Measurements from ENCODE around the gene KIF17.

Gene KIF17

GRCh38 chr1:20645414-20645813 is 72.4 kb downstream of the KIF17 start:
- Histone ChIP-seq H3K4me3 (ENCODE audit: low read depth in 1 of 2, low read length in 2 of 2) (no peak overlapping the region), H3K27ac (ENCODE audit: low read depth, low read length) (no peak overlapping the region), H3K36me3 (ENCODE audit: control insufficient read depth in 1 of 2, insufficient read depth in 2 of 2, low read length in 2 of 2) (peaks cover 42 to 59% of the 10 kb centered on the region in 2 donors), H3K9ac (ENCODE audit: low read depth in 1 of 2, low read length in 2 of 2) (no peak overlapping the region), H3K27me3 (ENCODE audit: control insufficient read depth in 1 of 2, insufficient read depth in 2 of 2, low read length in 2 of 2) (no peaks in the 10 kb centered on the region), H3K9me3 (ENCODE audit: control insufficient read depth in 1 of 2, low read length in 2 of 2) (no peaks in the 10 kb centered on the region), H3K4me1 (ENCODE audit: control insufficient read depth in 1 of 2, insufficient read depth in 2 of 2, low read length in 2 of 2) (no peaks in the 10 kb centered on the region)

GRCh38 chr1:20644416-20644815 is 73.4 kb downstream of the KIF17 start:
- Histone ChIP-seq H3K27ac (ENCODE audit: low read depth, low read length) (no peak overlapping the region), H3K9me3 (ENCODE audit: control insufficient read depth in 1 of 2, low read length in 2 of 2) (no peaks in the 10 kb centered on the region), H3K9ac (ENCODE audit: low read depth in 1 of 2, low read length in 2 of 2) (no peak overlapping the region), H3K27me3 (ENCODE audit: control insufficient read depth in 1 of 2, insufficient read depth in 2 of 2, low read length in 2 of 2) (no peaks in the 10 kb centered on the region), H3K4me3 (ENCODE audit: low read depth in 1 of 2, low read length in 2 of 2) (no peak overlapping the region), H3K4me1 (ENCODE audit: control insufficient read depth in 1 of 2, insufficient read depth in 2 of 2, low read length in 2 of 2) (no peaks in the 10 kb centered on the region), H3K36me3 (ENCODE audit: control insufficient read depth in 1 of 2, insufficient read depth in 2 of 2, low read length in 2 of 2) (peaks cover 36 to 56% of the 10 kb centered on the region in 2 donors)

GRCh38 chr1:20643080-20643479 is 74.7 kb downstream of the KIF17 start:
- no peak overlapping the region for H3K4me3 ChIP-seq (ENCODE audit: low read depth in 1 of 2, low read length in 2 of 2)
- H3K27ac ChIP-seq (ENCODE audit: low read depth, low read length), result no peak overlapping the region
- no peaks in the 10 kb centered on the region for H3K4me1 ChIP-seq (ENCODE audit: control insufficient read depth in 1 of 2, insufficient read depth in 2 of 2, low read length in 2 of 2)
- peaks cover 32 to 55% of the 10 kb centered on the region in 2 donors for H3K36me3 ChIP-seq (ENCODE audit: control insufficient read depth in 1 of 2, insufficient read depth in 2 of 2, low read length in 2 of 2)
- no peaks in the 10 kb centered on the region for H3K27me3 ChIP-seq (ENCODE audit: control insufficient read depth in 1 of 2, insufficient read depth in 2 of 2, low read length in 2 of 2)
- H3K9me3 ChIP-seq (ENCODE audit: control insufficient read depth in 1 of 2, low read length in 2 of 2), result no peaks in the 10 kb centered on the region
- no peak overlapping the region for H3K9ac ChIP-seq (ENCODE audit: low read depth in 1 of 2, low read length in 2 of 2)

- Histone ChIP-seq H3K27me3 (ENCODE audit: control insufficient read depth in 1 of 2, insufficient read depth in 2 of 2, low read length in 2 of 2) (no peaks in the 10 kb centered on the region), H3K36me3 (ENCODE audit: control insufficient read depth in 1 of 2, insufficient read depth in 2 of 2, low read length in 2 of 2) (peaks cover 31 to 59% of the 10 kb centered on the region in 2 donors), H3K27ac (ENCODE audit: low read depth, low read length) (no peak overlapping the region), H3K4me3 (ENCODE audit: low read depth in 1 of 2, low read length in 2 of 2) (no peak overlapping the region), H3K4me1 (ENCODE audit: control insufficient read depth in 1 of 2, insufficient read depth in 2 of 2, low read length in 2 of 2) (no peaks in the 10 kb centered on the region), H3K9ac (ENCODE audit: low read depth in 1 of 2, low read length in 2 of 2) (no peak overlapping the region), H3K9me3 (ENCODE audit: control insufficient read depth in 1 of 2, low read length in 2 of 2) (no peaks in the 10 kb centered on the region)
Measured at GRCh38 chr1:20641975-20642374, 75.8 kb downstream of the KIF17 start.

GRCh38 chr1:20640183-20640597 is 77.6 kb downstream of the KIF17 start:
- H3K36me3 ChIP-seq (ENCODE audit: control insufficient read depth in 1 of 2, insufficient read depth in 2 of 2, low read length in 2 of 2), result peaks cover 27 to 55% of the 10 kb centered on the region in 2 donors
- no peak overlapping the region for H3K4me3 ChIP-seq (ENCODE audit: low read depth in 1 of 2, low read length in 2 of 2)
- H3K27me3 ChIP-seq (ENCODE audit: control insufficient read depth in 1 of 2, insufficient read depth in 2 of 2, low read length in 2 of 2), result no peaks in the 10 kb centered on the region
- no peak overlapping the region for H3K9ac ChIP-seq (ENCODE audit: low read depth in 1 of 2, low read length in 2 of 2)
- H3K4me1 ChIP-seq (ENCODE audit: control insufficient read depth in 1 of 2, insufficient read depth in 2 of 2, low read length in 2 of 2), result no peaks in the 10 kb centered on the region
- H3K27ac ChIP-seq (ENCODE audit: low read depth, low read length), result no peak overlapping the region
- no peaks in the 10 kb centered on the region for H3K9me3 ChIP-seq (ENCODE audit: control insufficient read depth in 1 of 2, low read length in 2 of 2)

GRCh38 chr1:20636785-20637347 is 80.9 kb downstream of the KIF17 start:
- Histone ChIP-seq H3K27me3 (ENCODE audit: control insufficient read depth in 1 of 2, insufficient read depth in 2 of 2, low read length in 2 of 2) (no peaks in the 10 kb centered on the region), H3K9ac (ENCODE audit: low read depth in 1 of 2, low read length in 2 of 2) (no peak overlapping the region), H3K9me3 (ENCODE audit: control insufficient read depth in 1 of 2, low read length in 2 of 2) (no peaks in the 10 kb centered on the region), H3K4me3 (ENCODE audit: low read depth in 1 of 2, low read length in 2 of 2) (no peak overlapping the region), H3K27ac (ENCODE audit: low read depth, low read length) (no peak overlapping the region), H3K4me1 (ENCODE audit: control insufficient read depth in 1 of 2, insufficient read depth in 2 of 2, low read length in 2 of 2) (peaks cover 16 to 18% of the 10 kb centered on the region in 2 donors), H3K36me3 (ENCODE audit: control insufficient read depth in 1 of 2, insufficient read depth in 2 of 2, low read length in 2 of 2) (peaks cover 12 to 34% of the 10 kb centered on the region in 2 donors)

- Histone ChIP-seq H3K9me3 (ENCODE audit: control insufficient read depth in 1 of 2, low read length in 2 of 2) (no peaks in the 10 kb centered on the region), H3K9ac (ENCODE audit: low read depth in 1 of 2, low read length in 2 of 2) (peak overlapping the region; percentile 50 to 76), H3K27ac (ENCODE audit: low read depth, low read length) (no peak overlapping the region)
Measured at GRCh38 chr1:20634594-20635084, 83.2 kb downstream of the KIF17 start.

GRCh38 chr1:20634065-20634593 is 83.7 kb downstream of the KIF17 start:
- Histone ChIP-seq H3K27ac (ENCODE audit: low read depth, low read length) (no peak overlapping the region), H3K27me3 (ENCODE audit: control insufficient read depth in 1 of 2, insufficient read depth in 2 of 2, low read length in 2 of 2) (no peaks in the 10 kb centered on the region), H3K4me1 (ENCODE audit: control insufficient read depth in 1 of 2, insufficient read depth in 2 of 2, low read length in 2 of 2) (peaks cover 16 to 18% of the 10 kb centered on the region in 2 donors)

More at GRCh38 chr1:20634594-20635084, 83.2 kb downstream of the KIF17 start:
- H3K36me3 ChIP-seq (ENCODE audit: control insufficient read depth in 1 of 2, insufficient read depth in 2 of 2, low read length in 2 of 2), result peaks cover 10 to 20% of the 10 kb centered on the region in 2 donors
- peaks cover 16 to 18% of the 10 kb centered on the region in 2 donors for H3K4me1 ChIP-seq (ENCODE audit: control insufficient read depth in 1 of 2, insufficient read depth in 2 of 2, low read length in 2 of 2)
- H3K27me3 ChIP-seq (ENCODE audit: control insufficient read depth in 1 of 2, insufficient read depth in 2 of 2, low read length in 2 of 2), result no peaks in the 10 kb centered on the region
- H3K4me3 ChIP-seq (ENCODE audit: low read depth in 1 of 2, low read length in 2 of 2), result peak overlapping the region; percentile 79 to 86

GRCh38 chr1:20633190-20634064 is 84.4 kb downstream of the KIF17 start, which contains the start of gene PINK1:
TSS of gene PINK1 (plus strand) at chr1:20633458. CDS start at chr1:20633549, 91 bp downstream.
- H3K36me3 ChIP-seq (ENCODE audit: control insufficient read depth in 1 of 2, insufficient read depth in 2 of 2, low read length in 2 of 2), result peaks cover 0 to 9% of the 10 kb centered on the region in 2 donors
- peak within 1 kb of the TSS; percentile 74 for H3K27ac ChIP-seq (ENCODE audit: low read depth, low read length)
- no peaks in the 10 kb centered on the region for H3K27me3 ChIP-seq (ENCODE audit: control insufficient read depth in 1 of 2, insufficient read depth in 2 of 2, low read length in 2 of 2)
- H3K9me3 ChIP-seq (ENCODE audit: control insufficient read depth in 1 of 2, low read length in 2 of 2), result no peaks in the 10 kb centered on the region
- H3K9ac ChIP-seq (ENCODE audit: low read depth in 1 of 2, low read length in 2 of 2), result peak within 1 kb of the TSS; percentile 50 to 76
- H3K4me1 ChIP-seq (ENCODE audit: control insufficient read depth in 1 of 2, insufficient read depth in 2 of 2, low read length in 2 of 2), result peaks cover 16 to 18% of the 10 kb centered on the region in 2 donors
- H3K4me3 ChIP-seq (ENCODE audit: low read depth in 1 of 2, low read length in 2 of 2), result peak within 1 kb of the TSS; percentile 79 to 86

More at GRCh38 chr1:20634065-20634593, 83.7 kb downstream of the KIF17 start:
- no peaks in the 10 kb centered on the region for H3K9me3 ChIP-seq (ENCODE audit: control insufficient read depth in 1 of 2, low read length in 2 of 2)
- peak overlapping the region; percentile 50 to 76 for H3K9ac ChIP-seq (ENCODE audit: low read depth in 1 of 2, low read length in 2 of 2)
- H3K36me3 ChIP-seq (ENCODE audit: control insufficient read depth in 1 of 2, insufficient read depth in 2 of 2, low read length in 2 of 2), result peaks cover 5 to 16% of the 10 kb centered on the region in 2 donors
- peak overlapping the region; percentile 79 to 86 for H3K4me3 ChIP-seq (ENCODE audit: low read depth in 1 of 2, low read length in 2 of 2)

GRCh38 chr1:20632386-20632785 is 85.4 kb downstream of the KIF17 start:
- H3K36me3 ChIP-seq (ENCODE audit: control insufficient read depth in 1 of 2, insufficient read depth in 2 of 2, low read length in 2 of 2), result no peaks in the 10 kb centered on the region
- H3K4me1 ChIP-seq (ENCODE audit: control insufficient read depth in 1 of 2, insufficient read depth in 2 of 2, low read length in 2 of 2), result peaks cover 16 to 18% of the 10 kb centered on the region in 2 donors
- no peaks in the 10 kb centered on the region for H3K9me3 ChIP-seq (ENCODE audit: control insufficient read depth in 1 of 2, low read length in 2 of 2)
- H3K27ac ChIP-seq (ENCODE audit: low read depth, low read length), result no peak overlapping the region
- H3K9ac ChIP-seq (ENCODE audit: low read depth in 1 of 2, low read length in 2 of 2), result no peak overlapping the region
- H3K27me3 ChIP-seq (ENCODE audit: control insufficient read depth in 1 of 2, insufficient read depth in 2 of 2, low read length in 2 of 2), result no peaks in the 10 kb centered on the region
- no peak overlapping the region for H3K4me3 ChIP-seq (ENCODE audit: low read depth in 1 of 2, low read length in 2 of 2)
